ENCODE data around the gene KCNG4.

KCNG4 gene

DNA sequence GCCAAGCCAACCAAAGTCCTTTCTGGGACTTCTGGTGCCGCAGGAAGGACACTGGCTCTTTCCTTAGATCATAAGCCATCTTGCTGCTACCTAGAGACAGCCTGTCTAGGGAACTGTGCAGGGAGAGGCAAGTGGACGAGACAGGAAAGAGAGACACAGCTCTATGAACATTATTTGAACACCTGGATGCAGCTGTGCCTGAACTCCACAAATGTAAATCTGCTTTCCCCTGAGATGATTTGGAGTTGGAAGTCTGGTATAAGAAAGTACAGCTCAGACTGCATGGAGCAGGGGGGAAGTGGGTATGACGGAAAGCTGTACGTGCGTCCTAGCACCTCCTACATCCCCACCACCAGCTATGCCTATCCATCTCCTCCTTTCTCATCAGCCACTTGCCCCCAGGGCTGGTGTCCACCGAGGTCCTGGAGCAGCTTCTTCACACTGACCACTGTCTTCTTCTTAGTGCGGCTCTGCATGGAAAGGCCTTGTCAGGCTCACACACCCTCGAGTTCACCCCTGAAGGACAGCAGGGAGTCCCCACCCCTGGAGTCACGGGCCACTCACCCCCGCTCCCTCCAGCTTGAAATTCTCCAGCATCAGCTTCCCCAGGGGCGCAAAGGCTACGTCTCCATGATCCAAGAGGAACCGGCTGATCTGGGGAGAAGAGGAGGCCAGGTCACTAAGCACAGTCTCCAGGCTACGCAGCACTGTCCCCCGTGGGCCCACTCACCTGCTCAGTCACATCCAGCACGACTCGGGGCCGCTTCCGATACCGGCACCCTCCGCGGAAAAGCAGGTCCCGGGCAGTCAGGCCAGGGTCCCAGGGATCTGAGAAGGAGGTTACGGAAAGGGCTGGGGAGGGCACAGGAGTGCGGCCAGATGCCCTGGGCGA lies 56.9 kb downstream of the KCNG4 start:
- DNase-seq (ENCODE audit: low spot score), result no peak

DNA sequence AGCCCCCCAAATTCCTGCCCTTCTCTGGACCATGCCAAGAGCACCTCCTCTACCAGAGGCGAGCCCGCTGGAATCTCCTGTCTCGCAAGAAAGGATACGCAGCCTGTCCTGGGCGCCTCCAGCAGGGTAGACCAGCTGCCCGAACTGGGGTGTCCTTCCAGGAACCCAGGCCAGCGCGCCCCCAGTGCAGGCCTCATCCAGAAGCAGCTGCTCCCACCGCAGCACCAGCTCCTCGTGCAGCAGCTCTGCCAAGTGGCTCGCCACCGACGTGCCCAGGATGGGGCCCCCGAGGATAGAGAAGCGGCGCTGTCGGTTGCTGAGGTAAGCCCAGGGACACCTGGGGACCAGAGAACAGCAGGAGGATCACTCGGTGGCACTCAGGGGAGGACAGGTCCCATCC lies 57.7 kb downstream of the KCNG4 start:
- DNase-seq (ENCODE audit: low spot score), result no peak

GRCh38 chr16:84181144-84181915 lies 58.5 kb downstream of the KCNG4 start:
- no peak for DNase-seq (ENCODE audit: low spot score)

DNA sequence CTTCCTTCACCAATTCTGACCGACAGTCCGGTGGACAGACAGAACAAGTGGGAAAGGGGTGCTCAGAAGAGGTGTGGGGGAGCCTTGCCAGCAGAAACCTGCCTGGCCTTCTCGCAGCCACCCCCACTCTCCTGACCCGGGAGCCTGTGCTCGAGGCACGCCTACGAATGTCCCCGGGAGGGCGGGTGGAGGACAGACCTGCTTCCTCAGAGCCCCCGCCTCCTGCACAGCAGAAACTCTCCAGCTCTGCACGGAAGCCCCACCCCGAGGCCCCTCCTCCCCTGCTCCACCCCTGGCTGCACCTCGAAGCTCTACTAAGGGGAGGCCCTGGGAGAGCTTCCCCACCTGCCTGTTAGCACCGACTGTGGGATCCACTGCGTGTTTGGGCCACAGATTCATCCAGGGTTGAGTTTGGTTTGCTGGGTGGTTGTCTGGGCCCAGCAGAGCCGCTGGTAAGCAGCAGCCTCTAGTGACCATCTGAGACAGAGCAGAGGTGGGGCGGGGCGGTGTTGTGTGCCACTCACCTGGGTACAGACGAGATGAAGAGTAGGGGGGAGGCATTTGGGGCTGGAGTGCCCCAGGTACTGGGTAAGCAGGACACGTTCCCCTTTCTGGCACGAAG lies 59.2 kb downstream of the KCNG4 start:
- no peak for DNase-seq (ENCODE audit: low spot score)

- no peak for DNase-seq (ENCODE audit: low spot score)
Measured at GRCh38 chr16:84179612-84180320, 60.0 kb downstream of the KCNG4 start.

DNA sequence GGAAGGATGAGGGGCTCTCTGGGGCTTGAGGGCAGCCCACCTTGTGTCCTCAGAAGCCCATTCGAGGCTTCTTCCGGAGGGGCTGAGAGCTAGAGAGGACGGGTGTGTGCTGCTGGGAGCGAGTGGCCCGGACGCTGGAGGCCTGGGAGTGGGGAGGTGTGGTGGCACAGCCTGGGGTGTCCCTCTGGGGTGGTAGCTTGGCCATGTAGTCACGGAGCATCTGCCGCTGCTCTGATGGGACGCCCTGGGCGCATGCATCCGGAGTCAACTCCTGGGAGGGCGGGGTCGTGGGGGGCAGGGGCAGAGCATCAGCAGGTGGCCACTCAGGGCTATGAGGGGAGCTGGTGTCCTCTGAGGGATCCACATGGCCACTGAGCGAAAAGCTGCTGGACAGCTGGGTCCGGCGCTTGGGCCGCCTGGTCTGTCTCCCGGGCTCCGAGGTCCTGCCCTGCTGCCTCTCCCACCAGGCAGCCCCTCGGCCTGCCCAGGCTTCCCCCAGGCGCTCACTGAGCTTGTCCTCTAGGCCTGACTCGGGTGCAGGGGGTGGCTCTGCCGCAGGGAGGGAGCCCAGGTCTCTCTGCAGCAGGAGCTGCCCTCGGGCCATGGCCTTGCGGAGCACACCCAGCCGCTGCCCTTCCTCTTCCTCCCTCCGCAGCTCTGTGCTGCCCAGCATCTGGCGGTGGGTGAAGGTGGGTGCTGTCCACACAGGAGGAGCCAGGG lies 60.8 kb downstream of the KCNG4 start:
- DNase-seq (ENCODE audit: low spot score), result no peak

DNA sequence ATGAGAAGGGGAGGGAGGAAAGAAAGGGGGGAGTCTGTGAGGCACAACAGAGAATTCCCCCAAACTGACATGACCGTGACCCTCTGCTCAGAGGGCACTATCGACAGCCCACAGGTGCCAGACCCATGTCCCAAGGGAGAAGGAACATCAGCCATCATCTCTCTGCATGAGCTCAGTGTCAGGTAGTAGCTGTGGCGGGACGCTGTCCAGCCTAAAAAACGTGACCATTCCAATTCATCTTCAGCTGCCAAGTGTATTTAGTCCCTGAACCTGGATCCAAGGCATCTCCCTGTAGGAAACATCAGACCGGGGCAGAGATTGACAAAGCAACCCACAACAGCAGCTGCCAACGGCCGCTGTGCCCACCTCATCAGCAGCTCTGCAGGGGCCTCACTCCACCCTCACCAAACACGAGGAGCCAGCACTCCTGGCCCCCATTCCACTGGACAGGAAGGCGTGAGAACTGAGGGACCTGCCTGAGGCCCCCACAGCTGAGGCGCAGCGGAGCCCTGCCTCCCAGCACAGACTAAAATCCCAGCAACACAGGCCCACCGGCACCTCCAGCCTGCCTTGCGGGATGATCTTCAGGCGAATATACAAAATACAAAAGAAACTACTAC lies 61.6 kb downstream of the KCNG4 start:
- DNase-seq (ENCODE audit: low spot score), result no peak

DNA sequence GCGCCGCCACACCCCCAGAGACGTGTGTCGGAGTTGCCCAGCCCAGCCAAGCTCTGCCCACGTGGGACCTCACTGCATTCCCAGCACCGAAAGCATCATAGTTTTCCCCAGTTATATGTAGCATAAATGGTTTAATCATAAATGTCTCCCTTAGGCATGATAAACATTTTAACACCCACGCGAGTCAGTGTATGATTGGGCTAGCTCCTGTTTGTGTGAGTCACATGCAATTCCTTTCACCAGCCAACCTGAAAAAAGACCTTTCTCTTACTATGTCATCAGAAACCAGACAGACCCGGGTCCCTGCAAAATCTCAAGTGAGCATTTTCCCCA lies 62.1 kb downstream of the KCNG4 start:
- DNase-seq (ENCODE audit: low spot score), result no peak

GRCh38 chr16:84176192-84177053 lies 63.4 kb downstream of the KCNG4 start:
- no peak for DNase-seq (ENCODE audit: low spot score)

- peak; percentile 81 for DNase-seq (ENCODE audit: low spot score)
Measured at GRCh38 chr16:84175350-84176081, 64.3 kb downstream of the KCNG4 start.

GRCh38 chr16:84174396-84174795 lies 65.4 kb downstream of the KCNG4 start:
- no peak for DNase-seq (ENCODE audit: low spot score)

- DNase-seq (ENCODE audit: low spot score), result no peak
Measured at GRCh38 chr16:84169765-84170310, 70.0 kb downstream of the KCNG4 start.
